GM19324 (cell line): Measurements from ENCODE around the gene TULP4.
"Not testable (repeated sequence)": the region's sequence is repeated elsewhere in the genome, so short reads cannot be mapped to it uniquely, and the experiment has no call there.

ENCODE experiments used
- ATAC-seq: cut with Tn5 transposase; IDR thresholded peaks from one replicate; pipeline ENCODE4 v1.9.1; 2021; ENCODE audit warnings: mild to moderate bottlenecking, moderate library complexity; ENCODE audit not compliant: unreplicated experiment, low FRiP score

The TULP4 gene

DNA sequence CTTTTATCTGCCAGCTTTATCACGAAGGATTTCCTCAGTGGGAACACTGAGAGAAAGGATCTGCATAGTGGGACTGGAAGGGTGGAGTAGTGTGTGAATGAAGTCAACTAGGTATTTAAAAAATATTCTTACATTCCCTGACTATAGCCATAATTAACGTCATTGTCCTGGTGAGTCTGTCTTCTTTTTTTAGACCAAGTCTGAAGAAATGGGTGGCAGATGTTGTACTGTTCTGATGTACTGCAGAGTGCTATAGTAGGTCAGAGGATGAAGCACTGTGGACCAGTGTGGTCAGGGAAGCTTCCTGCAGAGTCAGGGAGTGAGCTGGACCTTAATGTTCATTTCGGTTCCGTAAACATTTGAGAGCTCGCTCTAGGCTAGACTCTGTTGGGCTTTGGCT lies 11.9 kb downstream of the TULP4 start:
- ATAC-seq = no peak

DNA sequence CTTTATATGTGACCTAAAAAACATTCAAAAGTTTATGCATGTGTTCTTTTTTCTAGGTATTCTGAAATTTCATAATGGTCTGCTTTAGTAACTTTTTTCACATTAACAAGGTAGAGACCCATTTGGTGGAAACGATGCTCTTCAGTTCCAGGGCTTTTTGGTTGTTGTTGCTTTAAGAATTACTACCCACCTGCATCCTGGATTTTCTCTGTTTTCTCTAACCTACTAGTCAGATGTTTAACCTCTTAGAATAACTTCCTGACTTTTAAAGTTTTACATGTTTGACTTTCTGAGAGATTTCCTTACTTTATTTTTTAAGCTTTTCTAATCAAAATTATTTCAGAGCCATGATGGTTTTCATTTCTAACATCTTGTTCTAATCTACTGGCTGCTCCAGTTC lies 14.9 kb downstream of the TULP4 start:
- ATAC-seq = no peak

DNA sequence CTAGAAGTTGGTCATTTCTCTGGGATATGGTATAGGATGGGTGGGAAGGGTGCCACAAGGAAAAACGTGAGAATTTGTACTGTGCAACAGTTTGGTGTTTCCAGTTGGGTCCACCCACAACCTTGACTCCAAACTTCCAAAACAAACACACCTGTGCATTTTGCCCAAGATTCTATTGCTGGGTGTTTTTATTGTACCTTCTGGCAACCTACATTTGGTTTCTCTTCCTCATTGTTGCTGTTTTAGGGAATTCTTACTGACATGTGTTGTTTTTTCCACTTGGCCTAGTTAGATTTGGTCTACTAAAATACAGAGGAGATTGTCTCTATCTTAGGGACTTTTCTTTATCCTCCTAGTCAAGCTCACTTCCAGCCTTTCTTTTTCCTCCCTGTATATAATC lies 16.7 kb downstream of the TULP4 start:
- no peak for ATAC-seq

DNA sequence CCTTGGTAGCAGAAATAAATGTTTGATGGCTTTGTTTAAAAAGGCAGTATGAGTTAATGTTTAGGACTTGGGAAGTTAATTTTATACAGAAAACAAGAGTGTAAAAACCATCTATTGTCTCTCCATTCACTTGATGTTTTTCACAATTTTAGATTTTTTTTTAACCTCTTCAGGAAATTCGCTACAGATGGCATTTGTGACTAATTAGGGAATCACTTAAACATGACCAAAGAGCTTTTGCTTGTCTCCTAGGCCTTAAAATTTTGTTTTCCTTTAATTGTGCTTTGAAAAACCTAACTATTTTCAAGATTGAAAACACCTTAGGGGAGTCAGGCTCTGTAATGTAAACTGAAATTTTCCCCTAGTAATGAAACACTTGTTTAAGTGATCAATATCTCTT lies 17.3 kb downstream of the TULP4 start:
- no peak for ATAC-seq

DNA sequence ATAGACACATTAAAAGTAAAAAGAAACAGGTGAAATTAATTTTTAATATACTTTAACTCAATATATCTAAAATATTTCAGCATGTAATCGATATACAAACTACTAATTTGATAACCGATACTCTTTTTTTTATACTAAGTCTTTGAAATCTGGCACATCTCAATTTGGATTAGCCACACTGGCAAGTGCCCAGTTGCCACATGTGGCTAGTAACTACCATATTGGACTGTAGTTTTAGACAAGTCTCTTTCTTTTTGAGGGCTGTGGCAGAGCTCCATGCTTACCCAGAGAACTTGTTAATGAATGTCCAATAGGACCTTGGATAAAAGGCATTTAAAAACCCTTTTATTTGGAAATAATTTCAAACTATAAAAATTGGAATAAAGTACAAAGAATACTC lies 17.8 kb downstream of the TULP4 start:
- ATAC-seq = no peak

DNA sequence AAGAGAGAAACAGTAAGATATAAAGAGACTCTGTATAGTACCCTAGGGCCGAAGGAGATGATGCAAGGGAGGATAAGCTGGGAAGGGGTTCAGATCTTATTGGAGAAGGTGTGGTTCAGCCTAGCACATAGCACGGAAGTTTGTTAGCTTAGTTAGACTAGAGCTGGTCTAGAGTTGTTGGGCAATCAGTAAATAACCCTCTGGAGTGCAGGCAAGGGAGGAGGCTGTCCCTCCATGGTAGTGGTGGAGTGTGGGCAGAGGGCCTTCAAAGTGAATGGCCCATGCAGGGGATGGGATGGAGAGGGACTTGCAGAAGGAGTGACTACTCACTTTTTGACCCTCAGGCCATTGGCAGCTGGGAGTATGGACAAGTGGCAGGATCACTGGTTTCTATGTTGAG lies 20.0 kb downstream of the TULP4 start:
- no peak for ATAC-seq

DNA sequence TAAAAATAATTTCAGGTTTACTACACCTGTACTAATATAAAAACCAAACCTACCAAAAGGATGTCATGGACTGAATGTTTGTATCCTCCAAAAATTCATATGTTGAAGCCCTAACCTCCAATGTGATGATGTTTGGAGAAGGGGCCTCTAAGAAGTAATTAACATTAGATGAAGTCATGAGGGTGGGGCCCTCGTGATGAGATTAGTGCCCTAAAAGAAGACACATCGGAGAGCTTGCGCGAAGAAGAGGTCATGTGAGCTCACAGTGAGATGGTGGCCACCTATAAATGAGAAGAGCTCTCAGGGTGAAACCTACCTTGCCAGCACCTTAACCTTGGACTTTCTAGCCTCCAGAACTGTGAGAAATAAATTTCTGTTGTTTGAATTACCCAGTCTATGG lies 20.8 kb downstream of the TULP4 start:
- ATAC-seq = no peak

DNA sequence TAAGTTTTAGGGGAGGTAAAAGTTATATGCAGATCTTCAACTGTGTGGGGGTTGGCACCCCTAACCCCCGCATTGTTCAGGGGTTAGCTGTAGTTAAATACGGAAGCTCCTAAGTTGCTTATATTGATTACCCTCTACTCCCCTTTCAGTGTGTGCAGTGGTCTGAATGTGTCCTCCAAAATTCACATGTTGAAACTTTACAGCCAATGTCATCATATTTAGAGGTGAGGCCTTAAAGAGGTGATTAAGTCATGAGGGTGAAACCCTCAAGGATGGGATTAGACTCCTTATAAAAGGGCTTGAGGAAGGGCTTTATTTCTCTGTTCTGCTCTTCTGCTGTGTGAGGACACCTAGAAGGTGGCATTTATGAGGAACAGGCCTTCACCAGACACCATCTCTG lies 22.3 kb downstream of the TULP4 start:
- ATAC-seq = no peak

DNA sequence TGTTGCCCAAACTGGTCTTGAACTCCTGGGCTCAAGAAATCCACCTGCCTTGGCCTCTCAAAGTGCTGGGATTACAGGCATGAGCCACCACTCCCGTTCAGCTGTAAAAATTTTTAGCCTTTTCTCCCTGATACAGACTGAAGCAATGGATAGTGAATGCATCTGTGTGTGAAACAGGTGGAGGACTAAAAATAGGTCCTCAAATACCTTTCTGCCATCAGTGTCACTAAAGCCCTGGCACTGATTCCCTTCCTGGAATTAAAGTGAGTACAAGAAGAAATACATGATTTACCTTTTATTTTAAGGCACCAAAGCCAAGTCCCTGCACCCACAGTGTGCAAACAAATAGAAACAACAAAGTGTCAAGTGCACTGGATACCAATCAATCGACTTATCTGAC lies 25.1 kb downstream of the TULP4 start:
- no peak for ATAC-seq

DNA sequence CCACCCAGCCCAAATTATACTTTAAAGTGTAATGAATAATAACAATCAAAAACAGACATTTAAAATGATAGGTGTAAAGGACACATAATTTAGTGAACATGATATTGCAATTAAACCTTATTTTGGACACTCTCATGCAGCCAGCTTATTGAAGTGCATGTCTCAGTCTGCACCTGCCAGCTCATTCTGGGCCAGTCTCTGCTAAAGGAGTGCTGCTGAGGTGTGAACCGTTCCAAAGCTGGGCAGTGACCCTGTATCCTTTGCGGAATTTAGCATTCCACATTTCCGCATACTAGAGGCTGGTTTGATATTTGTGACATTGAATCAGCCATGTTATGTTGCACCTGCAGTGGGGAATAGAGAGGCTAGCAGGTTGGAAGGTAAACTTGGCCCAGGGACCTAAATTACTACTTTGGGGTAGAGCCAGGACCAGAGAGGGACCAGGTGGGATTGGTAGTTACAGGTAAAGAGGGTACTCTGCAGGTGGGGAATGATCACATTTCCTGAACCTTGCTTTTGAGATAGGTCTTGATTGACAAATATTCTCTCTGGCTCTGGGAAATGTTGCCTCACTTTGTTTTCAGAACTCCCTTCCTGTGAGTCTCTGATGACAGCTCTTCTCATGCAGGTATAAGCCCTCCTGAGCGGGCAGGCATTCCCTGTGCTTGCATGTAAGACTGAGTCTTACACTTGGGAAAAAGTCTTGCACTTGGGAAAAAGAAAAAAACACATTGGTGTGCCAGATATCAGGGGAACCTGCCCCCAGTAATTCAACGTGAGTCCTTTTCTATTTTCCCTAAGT lies 26.2 kb downstream of the TULP4 start:
- ATAC-seq = no peak

DNA sequence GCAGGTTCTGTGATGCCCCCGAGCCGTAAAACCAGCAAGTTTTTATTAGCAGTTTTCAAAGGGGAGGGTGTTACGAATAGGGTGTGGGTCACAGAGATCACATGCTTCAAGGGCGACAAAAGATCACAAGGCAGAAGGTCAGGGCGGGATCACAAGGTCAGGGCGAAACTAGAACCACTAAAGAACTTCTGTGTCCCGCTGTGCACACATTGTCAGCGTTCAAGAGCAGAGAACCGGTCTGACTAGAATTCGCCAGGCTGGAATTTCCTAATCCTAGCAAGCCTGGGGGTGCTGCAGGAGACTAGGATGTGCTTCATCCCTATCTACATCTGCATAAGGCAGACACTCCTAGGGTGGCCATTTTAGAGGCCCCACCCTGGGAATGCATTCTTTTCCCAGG lies 26.9 kb downstream of the TULP4 start:
- not testable (repeated sequence) for ATAC-seq

DNA sequence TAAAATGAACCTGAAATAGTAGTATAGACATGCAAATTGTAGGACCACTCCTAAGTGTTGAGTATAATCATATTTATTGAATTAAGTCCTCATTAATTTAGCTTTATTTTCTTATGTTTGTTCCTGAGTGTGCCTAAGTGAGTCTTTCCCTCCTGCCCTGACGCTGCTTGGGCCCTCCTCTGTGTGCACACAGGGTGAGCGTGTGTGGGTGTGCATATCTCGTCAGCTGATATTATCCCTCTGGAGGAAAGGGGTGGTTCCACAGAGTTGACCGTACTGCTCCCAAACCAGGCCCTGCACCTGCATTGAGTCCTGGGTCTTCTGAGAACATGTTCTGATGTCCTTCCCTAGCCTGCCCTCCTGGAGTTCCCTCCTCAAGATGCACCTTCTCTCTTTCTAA lies 28.0 kb downstream of the TULP4 start:
- no peak for ATAC-seq

DNA sequence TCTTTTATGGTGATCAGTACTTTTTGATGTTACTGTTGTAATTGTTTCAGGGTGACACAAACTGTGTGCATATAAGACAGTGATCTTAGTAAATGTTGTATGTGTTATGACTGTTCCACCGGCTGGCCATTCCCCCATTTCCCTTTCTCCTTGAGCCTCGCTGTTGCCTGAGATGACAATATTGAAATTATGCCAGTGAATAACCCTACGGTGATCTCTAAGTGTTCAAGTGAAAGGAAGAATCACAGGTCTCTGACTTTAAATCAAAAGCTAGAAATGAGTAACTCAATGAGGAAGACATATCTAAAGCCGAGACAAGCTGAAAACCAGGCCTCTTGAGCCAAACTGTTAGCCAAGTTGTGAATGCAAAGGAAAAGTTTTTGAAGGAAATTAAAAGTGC lies 32.3 kb downstream of the TULP4 start:
- ATAC-seq = no peak

DNA sequence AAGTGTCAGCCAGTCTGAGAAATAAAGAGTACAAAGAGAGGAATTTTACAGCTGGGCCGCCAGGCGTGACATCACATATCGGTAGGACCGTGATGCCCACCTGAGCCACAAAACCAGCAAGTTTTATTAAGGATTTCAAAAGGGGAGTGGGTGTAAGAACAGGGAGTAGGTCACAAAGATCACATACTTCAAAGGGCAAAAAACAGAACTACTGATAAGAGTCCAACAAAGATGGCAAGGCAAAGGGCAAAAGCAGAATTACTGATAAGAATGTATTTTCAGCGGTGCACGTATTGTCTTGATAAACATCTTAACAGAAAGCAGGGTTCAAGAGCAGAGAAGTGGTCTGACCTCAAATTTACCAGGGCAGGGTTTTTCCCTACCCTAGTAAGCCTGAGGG lies 33.2 kb downstream of the TULP4 start:
- not testable (repeated sequence) for ATAC-seq

DNA sequence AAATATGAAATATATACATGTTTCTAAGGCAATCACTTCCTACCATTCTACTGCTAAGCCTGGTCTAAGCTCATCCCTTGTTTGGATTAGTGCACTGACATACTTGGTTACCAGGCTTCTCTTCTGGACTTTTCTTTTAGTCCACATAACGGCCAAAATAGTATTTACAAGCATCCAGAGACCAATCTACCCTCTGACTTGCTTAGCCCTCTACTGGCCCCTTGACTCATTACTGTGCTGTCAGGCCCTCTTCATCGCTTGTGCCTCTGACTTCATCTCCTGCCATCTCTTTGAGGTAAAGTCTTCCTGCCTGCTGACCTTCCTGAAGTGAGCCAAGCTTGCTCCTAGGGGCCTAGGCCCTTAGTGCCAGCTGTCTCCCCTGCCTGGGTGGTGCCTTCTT lies 35.1 kb downstream of the TULP4 start:
- ATAC-seq = no peak

DNA sequence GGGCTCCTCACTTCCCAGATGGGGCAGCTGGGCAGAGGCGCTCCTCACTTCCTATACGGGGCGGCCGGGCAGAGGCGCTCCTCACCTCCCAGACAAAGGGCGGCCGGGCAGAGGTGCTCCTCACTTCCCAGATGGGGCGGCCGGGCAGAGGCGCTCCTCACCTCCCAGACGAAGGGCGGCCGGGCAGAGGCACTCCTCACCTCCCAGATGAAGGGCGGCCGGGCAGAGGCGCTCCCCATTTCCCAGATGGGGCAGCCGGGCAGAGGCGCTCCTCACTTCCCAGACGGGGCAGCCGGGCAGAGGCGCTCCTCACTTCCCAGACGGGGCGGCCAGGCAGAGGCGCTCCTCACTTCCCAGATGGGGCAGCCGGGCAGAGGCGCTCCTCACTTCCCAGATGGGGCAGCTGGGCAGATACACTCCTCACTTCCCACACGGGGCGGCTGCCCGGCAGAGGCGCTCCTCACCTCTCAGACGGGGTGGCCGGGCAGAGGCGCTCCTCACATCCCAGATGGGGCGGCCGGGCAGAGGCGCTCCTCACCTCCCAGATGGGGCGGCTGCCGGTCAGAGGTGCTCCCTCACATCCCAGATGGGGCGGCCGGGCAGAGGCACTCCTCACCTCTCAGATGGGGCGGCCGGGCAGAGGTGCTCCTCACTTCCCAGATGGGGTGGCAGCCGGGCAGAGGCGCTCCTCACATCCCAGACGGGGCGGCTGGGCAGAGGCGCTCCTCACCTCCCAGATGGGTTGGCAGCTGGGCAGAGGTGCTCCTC lies 36.7 kb downstream of the TULP4 start:
- ATAC-seq = not testable (repeated sequence)

DNA sequence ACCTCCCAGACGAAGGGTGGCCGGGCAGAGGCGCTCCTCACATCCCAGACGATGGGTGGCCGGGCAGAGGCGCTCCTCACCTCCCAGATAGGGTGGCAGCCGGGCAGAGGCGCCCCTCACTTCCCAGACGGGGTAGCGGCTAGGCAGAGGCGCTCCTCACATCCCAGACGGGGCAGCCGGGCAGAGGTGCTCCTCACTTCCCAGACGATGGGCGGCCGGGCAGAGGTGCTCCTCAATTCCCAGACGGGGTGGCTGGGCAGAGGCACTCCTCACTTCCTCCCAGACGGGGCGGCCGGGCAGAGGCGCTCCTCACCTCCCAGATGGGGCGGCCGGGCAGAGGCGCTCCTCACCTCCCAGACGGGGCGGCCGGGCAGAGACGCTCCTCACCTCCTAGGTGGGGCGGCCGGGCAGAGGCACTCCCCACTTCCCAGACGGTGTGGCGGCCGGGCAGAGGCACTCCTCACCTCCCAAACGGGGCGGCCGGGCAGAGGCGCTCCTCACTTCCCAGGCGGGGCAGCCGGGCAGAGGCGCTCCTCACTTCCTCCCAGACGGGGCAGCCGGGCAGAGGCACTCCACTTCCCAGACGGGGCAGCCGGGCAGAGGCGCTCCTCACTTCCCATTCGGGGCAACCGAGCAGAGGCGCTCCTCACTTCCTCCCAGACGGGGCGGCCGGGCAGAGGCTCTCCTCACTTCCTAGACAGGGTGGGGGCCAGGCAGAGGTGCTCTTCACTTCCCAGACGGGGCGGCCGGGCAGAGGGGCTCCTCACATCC lies 37.4 kb downstream of the TULP4 start:
- not testable (repeated sequence) for ATAC-seq

DNA sequence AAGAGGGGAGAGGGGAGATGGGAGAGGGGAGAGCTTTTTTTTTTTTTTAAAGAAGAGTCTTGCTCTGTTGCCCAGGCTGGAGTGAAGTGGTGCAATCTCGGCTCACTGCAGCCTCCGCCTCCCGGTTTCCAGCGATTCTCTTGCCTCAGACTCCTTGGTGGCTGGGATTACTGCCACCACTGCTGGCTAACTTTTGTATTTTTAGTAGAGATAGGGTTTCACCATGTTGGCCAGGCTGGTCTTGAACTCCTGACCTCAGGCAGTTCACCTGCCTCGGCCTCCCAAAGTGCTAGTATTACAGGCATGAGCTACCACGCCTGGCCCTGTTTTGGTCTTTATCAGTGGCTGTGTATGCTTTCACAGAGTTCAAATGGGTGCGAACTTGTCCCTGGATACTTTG lies 38.5 kb downstream of the TULP4 start:
- not testable (repeated sequence) for ATAC-seq

DNA sequence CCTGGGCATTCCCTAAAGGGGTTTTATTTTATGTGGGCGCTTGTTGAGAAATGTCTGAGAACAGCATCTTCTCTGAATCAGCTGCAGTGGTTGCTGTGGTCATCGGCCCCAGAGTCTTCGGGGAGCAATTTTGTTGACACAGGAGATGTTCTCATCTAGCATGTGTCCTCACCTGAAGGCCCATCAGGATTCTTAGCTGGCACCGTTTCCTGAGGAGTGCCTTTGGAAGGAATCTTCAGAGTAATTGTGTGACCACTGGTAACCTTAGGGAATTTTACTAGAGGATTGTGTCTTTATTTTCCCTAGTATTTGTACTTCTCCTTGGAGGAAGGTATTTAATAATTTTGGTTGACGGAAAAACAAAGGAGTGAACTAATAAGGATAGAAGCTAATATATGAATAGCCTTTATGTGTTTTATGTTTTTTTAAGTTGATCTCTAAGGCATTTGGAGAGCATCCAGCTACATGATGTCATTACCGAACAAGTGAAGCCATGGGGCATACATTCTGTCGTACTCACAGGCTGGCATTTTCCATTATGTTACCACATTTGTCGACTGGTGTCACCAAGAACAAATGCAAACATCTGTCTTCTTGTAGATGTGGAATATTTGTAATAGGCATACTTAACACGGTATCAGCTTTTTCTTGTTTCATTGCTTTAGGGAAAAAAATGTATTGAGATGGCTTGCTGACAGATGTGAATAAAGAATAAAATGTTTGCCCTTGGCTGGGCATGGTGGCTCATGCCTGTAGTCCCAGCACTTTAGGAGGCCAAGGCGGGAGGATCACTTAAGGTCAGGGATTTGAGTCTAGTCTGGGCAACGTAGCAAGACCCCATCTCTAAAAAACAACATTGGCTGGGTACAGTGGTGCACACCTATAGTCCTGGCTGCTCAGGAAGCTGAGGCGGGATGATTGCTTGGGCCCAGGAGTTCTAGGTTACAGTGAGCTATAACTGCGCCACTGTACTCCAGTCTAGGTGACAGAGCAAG lies 41.9 kb downstream of the TULP4 start:
- ATAC-seq = no peak
